ENCODE results near the gene SDC1.

SDC1 gene

DNA sequence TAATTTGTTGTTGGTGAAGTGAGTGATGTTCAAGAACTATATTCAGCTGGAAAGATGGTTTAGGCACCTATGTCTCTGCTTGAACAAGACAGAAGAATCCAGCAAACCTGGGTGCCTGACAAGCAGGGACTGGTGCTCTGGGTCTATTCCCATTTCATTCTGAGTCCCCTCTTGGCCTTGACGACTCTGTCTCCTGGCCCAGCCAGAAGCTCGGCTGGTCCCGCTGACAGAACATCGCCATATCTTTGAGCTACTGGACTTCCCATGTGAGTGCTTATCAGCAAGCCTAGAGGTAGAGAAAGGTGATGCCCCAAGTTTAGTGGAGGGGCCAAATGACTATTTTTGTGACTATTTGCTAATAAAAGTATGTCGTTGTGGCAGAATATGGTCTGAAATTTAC is 48.2 kb downstream of the SDC1 start:
- TF ChIP-seq, protein P1, sequence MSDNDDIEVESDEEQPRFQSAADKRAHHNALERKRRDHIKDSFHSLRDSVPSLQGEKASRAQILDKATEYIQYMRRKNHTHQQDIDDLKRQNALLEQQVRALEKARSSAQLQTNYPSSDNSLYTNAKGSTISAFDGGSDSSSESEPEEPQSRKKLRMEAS (IDR thresholded peaks at IDR 0.05), result no peak
- TF ChIP-seq, protein P2, sequence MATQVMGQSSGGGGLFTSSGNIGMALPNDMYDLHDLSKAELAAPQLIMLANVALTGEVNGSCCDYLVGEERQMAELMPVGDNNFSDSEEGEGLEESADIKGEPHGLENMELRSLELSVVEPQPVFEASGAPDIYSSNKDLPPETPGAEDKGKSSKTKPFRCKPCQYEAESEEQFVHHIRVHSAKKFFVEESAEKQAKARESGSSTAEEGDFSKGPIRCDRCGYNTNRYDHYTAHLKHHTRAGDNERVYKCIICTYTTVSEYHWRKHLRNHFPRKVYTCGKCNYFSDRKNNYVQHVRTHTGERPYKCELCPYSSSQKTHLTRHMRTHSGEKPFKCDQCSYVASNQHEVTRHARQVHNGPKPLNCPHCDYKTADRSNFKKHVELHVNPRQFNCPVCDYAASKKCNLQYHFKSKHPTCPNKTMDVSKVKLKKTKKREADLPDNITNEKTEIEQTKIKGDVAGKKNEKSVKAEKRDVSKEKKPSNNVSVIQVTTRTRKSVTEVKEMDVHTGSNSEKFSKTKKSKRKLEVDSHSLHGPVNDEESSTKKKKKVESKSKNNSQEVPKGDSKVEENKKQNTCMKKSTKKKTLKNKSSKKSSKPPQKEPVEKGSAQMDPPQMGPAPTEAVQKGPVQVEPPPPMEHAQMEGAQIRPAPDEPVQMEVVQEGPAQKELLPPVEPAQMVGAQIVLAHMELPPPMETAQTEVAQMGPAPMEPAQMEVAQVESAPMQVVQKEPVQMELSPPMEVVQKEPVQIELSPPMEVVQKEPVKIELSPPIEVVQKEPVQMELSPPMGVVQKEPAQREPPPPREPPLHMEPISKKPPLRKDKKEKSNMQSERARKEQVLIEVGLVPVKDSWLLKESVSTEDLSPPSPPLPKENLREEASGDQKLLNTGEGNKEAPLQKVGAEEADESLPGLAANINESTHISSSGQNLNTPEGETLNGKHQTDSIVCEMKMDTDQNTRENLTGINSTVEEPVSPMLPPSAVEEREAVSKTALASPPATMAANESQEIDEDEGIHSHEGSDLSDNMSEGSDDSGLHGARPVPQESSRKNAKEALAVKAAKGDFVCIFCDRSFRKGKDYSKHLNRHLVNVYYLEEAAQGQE (IDR thresholded peaks at IDR 0.05; ENCODE audit: low read depth), result no peak
- TF ChIP-seq TEAD4 (IDR thresholded peaks at IDR 0.05), result no peak
- no peak for TF ChIP-seq RAD21 (IDR thresholded peaks at IDR 0.05; ENCODE audit: low read depth)
- TF ChIP-seq TCF12 (IDR thresholded peaks at IDR 0.05; ENCODE audit: low read depth), result no peak
- TF ChIP-seq ZBTB7A (IDR thresholded peaks at IDR 0.05; ENCODE audit: low read depth), result no peak
- no peak for TF ChIP-seq CEBPB (IDR thresholded peaks at IDR 0.05)
- TF ChIP-seq NFIC (IDR thresholded peaks at IDR 0.05), result no peak
- TF ChIP-seq EGR1 (IDR thresholded peaks at IDR 0.05), result no peak
- TF ChIP-seq YY1 (IDR thresholded peaks at IDR 0.05; ENCODE audit: low read depth), result no peak
- no peak for TF ChIP-seq FOXM1 (IDR thresholded peaks at IDR 0.05; ENCODE audit: borderline replicate concordance, low read depth)
- TF ChIP-seq, protein P3, sequence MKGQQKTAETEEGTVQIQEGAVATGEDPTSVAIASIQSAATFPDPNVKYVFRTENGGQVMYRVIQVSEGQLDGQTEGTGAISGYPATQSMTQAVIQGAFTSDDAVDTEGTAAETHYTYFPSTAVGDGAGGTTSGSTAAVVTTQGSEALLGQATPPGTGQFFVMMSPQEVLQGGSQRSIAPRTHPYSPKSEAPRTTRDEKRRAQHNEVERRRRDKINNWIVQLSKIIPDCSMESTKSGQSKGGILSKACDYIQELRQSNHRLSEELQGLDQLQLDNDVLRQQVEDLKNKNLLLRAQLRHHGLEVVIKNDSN (IDR thresholded peaks at IDR 0.05), result no peak
- no peak for TF ChIP-seq CREB1 (IDR thresholded peaks at IDR 0.05; ENCODE audit: low read depth)

DNA sequence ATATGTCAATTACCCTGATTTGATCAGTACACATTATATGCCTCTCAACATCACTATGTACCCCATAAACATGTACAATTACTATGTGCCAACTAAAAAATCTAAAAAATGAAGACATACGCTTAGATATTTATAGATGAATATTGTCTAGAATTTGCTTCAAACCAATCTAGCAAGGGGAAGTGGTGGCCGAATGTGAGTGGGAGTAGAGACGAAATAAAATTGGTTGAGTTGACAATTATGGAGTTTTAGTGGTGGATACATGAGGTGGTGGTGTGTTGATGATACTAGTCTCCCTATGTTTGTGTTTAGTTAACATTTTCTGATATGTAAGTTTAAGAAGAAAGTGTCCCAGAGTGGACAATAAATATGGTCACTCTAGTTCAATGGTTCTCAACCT is 49.0 kb downstream of the SDC1 start:
- no peak for TF ChIP-seq NFIC (IDR thresholded peaks at IDR 0.05)
- no peak for TF ChIP-seq ZBTB7A (IDR thresholded peaks at IDR 0.05; ENCODE audit: low read depth)
- no peak for TF ChIP-seq TCF12 (IDR thresholded peaks at IDR 0.05; ENCODE audit: low read depth)
- TF ChIP-seq EP300 (IDR thresholded peaks at IDR 0.05; ENCODE audit: borderline replicate concordance), result no peak
- no peak for TF ChIP-seq FOXM1 (IDR thresholded peaks at IDR 0.05; ENCODE audit: borderline replicate concordance, low read depth)
- TF ChIP-seq TAF1 (IDR thresholded peaks at IDR 0.05; ENCODE audit: low read depth), result no peak
- TF ChIP-seq, protein P2 (IDR thresholded peaks at IDR 0.05; ENCODE audit: low read depth), result no peak
- TF ChIP-seq CEBPB (IDR thresholded peaks at IDR 0.05), result no peak
- no peak for TF ChIP-seq CREB1 (IDR thresholded peaks at IDR 0.05; ENCODE audit: low read depth)
- TF ChIP-seq, protein P3 (IDR thresholded peaks at IDR 0.05), result no peak
- no peak for TF ChIP-seq TEAD4 (IDR thresholded peaks at IDR 0.05)
- no peak for TF ChIP-seq RAD21 (IDR thresholded peaks at IDR 0.05; ENCODE audit: low read depth)
- TF ChIP-seq, protein P1 (IDR thresholded peaks at IDR 0.05), result no peak

DNA sequence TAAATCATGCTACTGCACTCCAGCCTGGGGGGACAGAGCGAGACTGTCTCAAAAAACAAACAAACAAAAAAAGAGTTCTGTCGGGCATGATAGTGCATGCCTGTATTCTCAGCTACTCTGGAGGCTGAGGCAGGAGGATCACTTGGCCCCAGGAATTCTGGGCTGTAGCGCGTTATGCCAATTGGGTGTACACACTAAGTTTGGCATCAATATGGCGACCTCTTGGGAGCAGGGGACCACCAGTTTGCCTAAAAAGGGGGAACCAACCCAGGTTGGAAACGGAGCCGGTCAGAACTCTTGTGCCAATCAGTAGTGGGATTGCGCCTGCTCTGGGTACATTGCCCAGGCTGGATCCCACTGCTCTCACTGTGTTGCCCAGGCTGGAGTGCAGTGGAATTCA is 49.7 kb downstream of the SDC1 start:
- TF ChIP-seq TEAD4 (IDR thresholded peaks at IDR 0.05), result no peak
- TF ChIP-seq EGR1 (IDR thresholded peaks at IDR 0.05), result no peak
- TF ChIP-seq TAF1 (IDR thresholded peaks at IDR 0.05; ENCODE audit: low read depth), result no peak
- no peak for TF ChIP-seq TCF12 (IDR thresholded peaks at IDR 0.05; ENCODE audit: low read depth)
- TF ChIP-seq YY1 (IDR thresholded peaks at IDR 0.05; ENCODE audit: low read depth), result no peak

DNA sequence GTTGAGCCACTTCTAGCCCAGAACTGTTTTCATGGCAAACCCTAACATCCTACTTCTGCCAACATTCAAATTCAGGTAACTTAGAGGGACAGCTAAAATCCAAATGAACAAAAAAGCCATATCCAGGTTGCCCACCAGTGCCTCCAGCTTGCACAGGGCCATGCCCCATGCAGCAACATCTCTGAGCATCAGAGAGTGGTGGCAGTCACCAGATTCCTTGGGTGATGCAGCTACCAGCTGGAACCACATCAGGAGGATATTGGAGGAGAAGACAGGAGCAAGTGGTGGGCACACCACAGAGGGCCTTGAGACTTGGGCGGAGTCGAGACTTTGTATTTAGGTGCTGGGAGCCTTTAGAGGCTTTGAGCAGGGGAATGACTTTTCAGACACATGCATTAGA is 50.5 kb downstream of the SDC1 start:
- no peak for TF ChIP-seq TEAD4 (IDR thresholded peaks at IDR 0.05)
- no peak for TF ChIP-seq RAD21 (IDR thresholded peaks at IDR 0.05; ENCODE audit: low read depth)
- no peak for TF ChIP-seq YY1 (IDR thresholded peaks at IDR 0.05; ENCODE audit: low read depth)
- TF ChIP-seq, protein P1 (IDR thresholded peaks at IDR 0.05), result no peak
- TF ChIP-seq TAF1 (IDR thresholded peaks at IDR 0.05; ENCODE audit: low read depth), result no peak
- no peak for TF ChIP-seq EGR1 (IDR thresholded peaks at IDR 0.05)
- TF ChIP-seq ZBTB7A (IDR thresholded peaks at IDR 0.05; ENCODE audit: low read depth), result no peak
- no peak for TF ChIP-seq EP300 (IDR thresholded peaks at IDR 0.05; ENCODE audit: borderline replicate concordance)
- no peak for TF ChIP-seq TCF12 (IDR thresholded peaks at IDR 0.05; ENCODE audit: low read depth)
- TF ChIP-seq, protein P2 (IDR thresholded peaks at IDR 0.05; ENCODE audit: low read depth), result no peak
- TF ChIP-seq NFIC (IDR thresholded peaks at IDR 0.05), result no peak
- no peak for TF ChIP-seq FOXM1 (IDR thresholded peaks at IDR 0.05; ENCODE audit: borderline replicate concordance, low read depth)
- TF ChIP-seq, protein P3 (IDR thresholded peaks at IDR 0.05), result no peak
- no peak for TF ChIP-seq CREB1 (IDR thresholded peaks at IDR 0.05; ENCODE audit: low read depth)
- no peak for TF ChIP-seq CEBPB (IDR thresholded peaks at IDR 0.05)
